PC-3 (cell line): ENCODE measurements around the gene PPP2R5A.

Experiments used
- EZH2 ChIP-seq: fragments of 300-600 bp; sonication (generic); IDR thresholded peaks from one replicate; pipeline ENCODE4 v1.6.1; 2017; ENCODE audit warnings: antibody characterized with exemption, mild to moderate bottlenecking, low read length; ENCODE audit not compliant: unreplicated experiment
- TF ChIP-seq, protein P1 (sequence below): fragments of 300-600 bp; sonication (generic); conservative IDR thresholded peaks from 2 replicates; pipeline ENCODE4 v1.5.1; 2017; ENCODE audit warnings: antibody characterized with exemption, low read depth, mild to moderate bottlenecking, low read length

DNA sequence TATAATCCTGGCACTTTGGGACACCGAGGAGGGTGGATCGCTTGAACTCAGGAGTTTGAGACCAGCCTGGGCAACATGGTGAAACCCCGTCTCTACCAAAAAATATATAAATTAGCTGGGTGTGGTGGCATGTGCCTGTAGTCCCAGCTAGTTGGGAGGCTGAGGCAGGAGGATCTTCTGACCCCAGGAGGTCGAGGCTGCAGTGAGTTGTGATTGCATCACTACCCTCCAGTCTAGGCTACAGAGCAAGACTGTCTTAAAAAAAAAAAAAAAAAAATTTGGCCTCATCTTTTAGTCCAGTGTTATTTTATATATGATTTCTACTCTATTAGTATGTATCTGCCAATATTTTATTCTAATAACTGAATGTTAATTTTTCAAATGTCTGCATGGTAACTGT is 59.7 kb downstream of the PPP2R5A start:
- TF ChIP-seq, protein P1, sequence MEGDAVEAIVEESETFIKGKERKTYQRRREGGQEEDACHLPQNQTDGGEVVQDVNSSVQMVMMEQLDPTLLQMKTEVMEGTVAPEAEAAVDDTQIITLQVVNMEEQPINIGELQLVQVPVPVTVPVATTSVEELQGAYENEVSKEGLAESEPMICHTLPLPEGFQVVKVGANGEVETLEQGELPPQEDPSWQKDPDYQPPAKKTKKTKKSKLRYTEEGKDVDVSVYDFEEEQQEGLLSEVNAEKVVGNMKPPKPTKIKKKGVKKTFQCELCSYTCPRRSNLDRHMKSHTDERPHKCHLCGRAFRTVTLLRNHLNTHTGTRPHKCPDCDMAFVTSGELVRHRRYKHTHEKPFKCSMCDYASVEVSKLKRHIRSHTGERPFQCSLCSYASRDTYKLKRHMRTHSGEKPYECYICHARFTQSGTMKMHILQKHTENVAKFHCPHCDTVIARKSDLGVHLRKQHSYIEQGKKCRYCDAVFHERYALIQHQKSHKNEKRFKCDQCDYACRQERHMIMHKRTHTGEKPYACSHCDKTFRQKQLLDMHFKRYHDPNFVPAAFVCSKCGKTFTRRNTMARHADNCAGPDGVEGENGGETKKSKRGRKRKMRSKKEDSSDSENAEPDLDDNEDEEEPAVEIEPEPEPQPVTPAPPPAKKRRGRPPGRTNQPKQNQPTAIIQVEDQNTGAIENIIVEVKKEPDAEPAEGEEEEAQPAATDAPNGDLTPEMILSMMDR = no peak
- no peak for TF ChIP-seq EZH2
